HCT116 (cell line): ENCODE results near the gene FAM171A2. TPM values are rescaled to one million over a fixed set of nuclear protein-coding genes. Genes with fewer than 3 reads are reported as not detected.
A peak's percentile ranks its signal among the peaks of the same experiment; 100 is the strongest.

Experiments used
- ATAC-seq: fragments of 200-7000 bp; cut with Tn5 transposase; 2 replicates; pipeline ENCODE4 v1.9.1; 2020; ENCODE audit warnings: mild to moderate bottlenecking, moderate library complexity
- BruUV-seq: library from RNA; stranded (reverse); fragments of 400-500 nt; replicated peaks from 2 replicates; lab custom pipeline; 2021; lab: Mats Ljungman, UMichigan
- CTCF ChIA-PET: fragments of 300-600 bp; sonication (Branson Sonifier 250); formaldehyde crosslinking; loops from one replicate; lab custom pipeline; 2021; ENCODE audit warnings: antibody characterized with exemption; lab: Charles Lee
- POLR2A ChIA-PET: fragments of 300-600, 350-600 bp; sonication (Branson Sonifier 250); formaldehyde crosslinking; loops from one replicate; lab custom pipeline; 2021; ENCODE audit warnings: antibody characterized with exemption; lab: Charles Lee
- RAD21 ChIA-PET, 2 experiments: fragments of 300-600 bp; sonication (Branson Sonifier 250); formaldehyde crosslinking; loops; one replicate each; lab custom pipeline; 2023; ENCODE audit warnings: low total read pairs in 2 of 2; ENCODE audit not compliant: uncharacterized antibody in 2 of 2, unreplicated experiment in 2 of 2, low non-redundant PET in 1 of 2; lab: Charles Lee
- DNase-seq: peaks from one replicate; pipeline ENCODE4 v3.0.0-alpha.2; 2010; ENCODE audit warnings: low read depth, low spot score
- H2AFZ ChIP-seq: fragments of 200-600 bp; shearing (Covaris generic), sonication (generic); 2 replicates; pipeline ENCODE4 v1.6.1; 2017; ENCODE audit warnings: low read depth, mixed run types, mixed read lengths, antibody characterized with exemption, low read length; ENCODE audit not compliant: poor library complexity, severe bottlenecking
- H3K27ac ChIP-seq: 2 replicates; pipeline ENCODE4 v1.5.1; 2012; ENCODE audit warnings: low read depth, low read length
- H3K27me3 ChIP-seq: fragments of 200-600 bp; sonication (generic); 2 replicates; pipeline ENCODE4 v1.6.1; 2016; ENCODE audit warnings: mixed run types, low read length, mixed read lengths; ENCODE audit not compliant: insufficient read depth
- H3K36me3 ChIP-seq, 2 experiments: fragments of 200-500 bp in 1 of 2; fragments of 200-600 bp in 1 of 2; sonication (Bioruptor generic) in 1 of 2; sonication (generic) in 1 of 2; 2 replicates each; pipeline versions ENCODE4 v1.5.1 to v1.6.1; 2014 to 2016; ENCODE audit warnings: low read length in 2 of 2, inconsistent platforms in 1 of 2, mixed read lengths in 1 of 2, mixed run types in 1 of 2; ENCODE audit not compliant: insufficient read depth in 2 of 2, control insufficient read depth in 1 of 2
- H3K4me1 ChIP-seq, 2 experiments: fragments of 200-600 bp in 1 of 2; sonication (generic) in 1 of 2; 2 replicates each; pipeline versions ENCODE4 v1.5.1 to v1.6.1; 2012 to 2017; ENCODE audit warnings: low read length in 2 of 2, inconsistent platforms in 1 of 2, mild to moderate bottlenecking in 1 of 2, mixed read lengths in 1 of 2, mixed run types in 1 of 2, moderate library complexity in 1 of 2; ENCODE audit not compliant: insufficient read depth in 2 of 2, control insufficient read depth in 1 of 2
- H3K4me2 ChIP-seq: fragments of 200-600 bp; sonication (generic); 2 replicates; pipeline ENCODE4 v1.6.1; 2017; ENCODE audit warnings: mixed run types, low read length, mixed read lengths
- H3K4me3 ChIP-seq, 2 experiments: fragments of 200-600 bp in 1 of 2; sonication (generic) in 1 of 2; replicated peaks in 1 of 2; 2 replicates each; pipeline ENCODE4 v1.5.1; 2011 to 2016; ENCODE audit warnings: low read length in 2 of 2, control low read depth in 1 of 2, low read depth in 1 of 2, mild to moderate bottlenecking in 1 of 2, mixed read lengths in 1 of 2, mixed run types in 1 of 2
- H3K79me2 ChIP-seq: fragments of 200-600 bp; sonication (generic); 2 replicates; pipeline ENCODE4 v1.6.1; 2017; ENCODE audit warnings: mild to moderate bottlenecking, mixed run types, low read length, moderate library complexity, mixed read lengths; ENCODE audit not compliant: insufficient read depth
- H3K9ac ChIP-seq: fragments of 200-600 bp; sonication (generic); 2 replicates; pipeline ENCODE4 v1.6.1; 2016; ENCODE audit warnings: low read length, mixed read lengths
- H3K9me2 ChIP-seq: fragments of 200-600 bp; sonication (generic), shearing (Covaris generic); 2 replicates; pipeline ENCODE4 v1.6.1; 2017; ENCODE audit warnings: mixed run types, mild to moderate bottlenecking, moderate library complexity; ENCODE audit not compliant: insufficient read depth
- H3K9me3 ChIP-seq, 2 experiments: fragments of 200-500 bp in 1 of 2; fragments of 200-600 bp in 1 of 2; sonication (Bioruptor generic) in 1 of 2; sonication (generic) in 1 of 2; 2 replicates each; pipeline ENCODE4 v1.6.1; 2014 to 2017; ENCODE audit warnings: low read length in 2 of 2, mixed read lengths in 2 of 2, inconsistent platforms in 1 of 2, low read depth in 1 of 2, mild to moderate bottlenecking in 1 of 2, mixed run types in 1 of 2, moderate library complexity in 1 of 2; ENCODE audit not compliant: control insufficient read depth in 1 of 2, insufficient read depth in 1 of 2
- H4K20me1 ChIP-seq: fragments of 200-600 bp; sonication (generic), shearing (Covaris generic); 2 replicates; pipeline ENCODE4 v1.6.1; 2017; ENCODE audit warnings: mixed run types, mild to moderate bottlenecking, moderate library complexity; ENCODE audit not compliant: insufficient read depth
- CBX3 ChIP-seq: IDR thresholded peaks from 2 replicates; pipeline ENCODE4 v1.6.1; 2012; ENCODE audit warnings: low read depth
- CEBPB ChIP-seq: IDR thresholded peaks from 2 replicates; pipeline ENCODE4 v1.6.1; 2012; ENCODE audit warnings: low read depth
- CTCF ChIP-seq, 3 experiments: fragments of 200-600 bp in 1 of 3; sonication (generic) in 1 of 3; IDR thresholded peaks in 2 of 3; conservative IDR thresholded peaks in 1 of 3; 2 replicates each; pipeline ENCODE4 v1.5.1; 2012 to 2017; ENCODE audit warnings: low read depth in 2 of 3, low read length in 2 of 3, antibody characterized with exemption in 1 of 3, borderline replicate concordance in 1 of 3, control low read depth in 1 of 3, mild to moderate bottlenecking in 1 of 3, mixed read lengths in 1 of 3, mixed run types in 1 of 3, moderate library complexity in 1 of 3; ENCODE audit not compliant: insufficient read depth in 1 of 3
- FOSL1 ChIP-seq: IDR thresholded peaks from 2 replicates; pipeline ENCODE4 v1.6.1; 2012; ENCODE audit warnings: low read depth
- JUND ChIP-seq: IDR thresholded peaks from 2 replicates; pipeline ENCODE4 v1.6.1; 2012
- POLR2A ChIP-seq: IDR thresholded peaks from 2 replicates; pipeline ENCODE4 v1.7.0; 2011; ENCODE audit warnings: borderline replicate concordance; ENCODE audit not compliant: insufficient read depth, insufficient read length; ENCODE audit errors: extremely low read depth
- POLR2AphosphoS5 ChIP-seq: IDR thresholded peaks from 2 replicates; pipeline ENCODE4 v1.6.1; 2011; ENCODE audit warnings: mild to moderate bottlenecking, low read depth, low read length, moderate library complexity
- RAD21 ChIP-seq: IDR thresholded peaks from 2 replicates; pipeline ENCODE4 v1.6.1; 2012; ENCODE audit warnings: low read depth, mild to moderate bottlenecking
- REST ChIP-seq: IDR thresholded peaks from 2 replicates; pipeline ENCODE4 v1.6.1; 2012; ENCODE audit warnings: low read depth
- SP1 ChIP-seq: IDR thresholded peaks from 2 replicates; pipeline ENCODE4 v1.6.1; 2012; ENCODE audit warnings: low read depth
- YY1 ChIP-seq: IDR thresholded peaks from 2 replicates; pipeline ENCODE4 v1.6.1; 2011; ENCODE audit warnings: low read length, low read depth, moderate library complexity, mild to moderate bottlenecking; ENCODE audit not compliant: insufficient replicate concordance; ENCODE audit errors: extremely low read depth
- ZFX ChIP-seq: fragments of 450-650 bp; IDR thresholded peaks from 2 replicates; pipeline ENCODE4 v1.6.1; 2017
- ZNF274 ChIP-seq: fragments of 200-500 bp; sonication (Bioruptor generic); IDR thresholded peaks from 2 replicates; pipeline ENCODE4 v1.6.1; 2014; ENCODE audit warnings: mild to moderate bottlenecking, low read depth, low read length, inconsistent platforms
- intact Hi-C: fragments of 100-400 bp; cut with micrococcal nuclease; formaldehyde crosslinking; loops from 2 replicates; pipeline ENCODE4 v1.10.0; 2022
- total RNA-seq: library from RNA; stranded (reverse); gene quantifications from one replicate; pipeline ENCODE4 v1.2.1, GENCODE V29; 2021; ENCODE audit not compliant: unreplicated experiment

The FAM171A2 gene
- total RNA-seq, 1 experiment from 2014 or later: 18.0 TPM

GRCh38 chr17:44327715-44328449 is 35.8 kb downstream of the FAM171A2 start:
- H4K20me1 ChIP-seq: no peaks in the 10 kb centered on the region
- no peaks in the 10 kb centered on the region for H3K9me3 ChIP-seq
- no peak overlapping the region for H2AFZ ChIP-seq
- TF ChIP-seq REST: no peak
- TF ChIP-seq YY1: no peak
- TF ChIP-seq ZNF274: no peak
- TF ChIP-seq CTCF (IDR thresholded peaks at IDR 0.05 in 2 of 3, conservative IDR thresholded peaks at IDR 0.05 in 1 of 3; ENCODE audit: borderline replicate concordance in 1 of 3, insufficient read depth in 1 of 3, low read depth in 2 of 3, low read length in 2 of 3): no peak
- TF ChIP-seq CEBPB: no peak
- TF ChIP-seq CBX3: no peak
- TF ChIP-seq POLR2AphosphoS5: no peak
- no peak for TF ChIP-seq JUND
- TF ChIP-seq SP1: no peak
- no peak for TF ChIP-seq RAD21
- no peak for TF ChIP-seq POLR2A
- no peak for TF ChIP-seq FOSL1
- TF ChIP-seq ZFX: no peak
- ChIA-PET RAD21 (interaction anchor here in 1 of 2 experiments (1.2 kb wide), 1 partner anchor 117 kb away, joined by 4 read pairs; no protein-coding TSS in a partner anchor), POLR2A (interaction anchor here (1.0 kb wide), 1 partner anchor 142 kb away, joined by 3 read pairs; no protein-coding TSS in a partner anchor), CTCF (interaction anchor here (0.8 to 1.3 kb wide), 4 partner anchors 18 to 124 kb away, joined by 3 to 6 read pairs (median 4); partner anchors contain the start of gene GRN)
- peaks cover 18 to 40% of the 10 kb centered on the region in 2 experiments for H3K4me1 ChIP-seq
- peak overlapping the region; percentile 23; the same call in 1 of the 2 replicates for H3K27ac ChIP-seq
- ATAC-seq (no peak), DNase-seq (no peak)
- intact Hi-C loops: loop anchor here (2.0 kb wide), 2 partner anchors 109 to 117 kb away; partner anchors contain the start of gene UBTF
- peaks cover 32% of the 10 kb centered on the region for H3K79me2 ChIP-seq
- no TSS peak for BruUV-seq
- no peak overlapping the region for H3K9ac ChIP-seq
- H3K4me2 ChIP-seq: peak overlapping the region; percentile 33; the same call in 1 of the 2 replicates
- no peaks in the 10 kb centered on the region for H3K9me2 ChIP-seq
- H3K27me3 ChIP-seq: no peaks in the 10 kb centered on the region
- no peaks in the 10 kb centered on the region for H3K36me3 ChIP-seq
- no peak overlapping the region for H3K4me3 ChIP-seq
